ENCODE results near the gene MELK.

Gene MELK

DNA sequence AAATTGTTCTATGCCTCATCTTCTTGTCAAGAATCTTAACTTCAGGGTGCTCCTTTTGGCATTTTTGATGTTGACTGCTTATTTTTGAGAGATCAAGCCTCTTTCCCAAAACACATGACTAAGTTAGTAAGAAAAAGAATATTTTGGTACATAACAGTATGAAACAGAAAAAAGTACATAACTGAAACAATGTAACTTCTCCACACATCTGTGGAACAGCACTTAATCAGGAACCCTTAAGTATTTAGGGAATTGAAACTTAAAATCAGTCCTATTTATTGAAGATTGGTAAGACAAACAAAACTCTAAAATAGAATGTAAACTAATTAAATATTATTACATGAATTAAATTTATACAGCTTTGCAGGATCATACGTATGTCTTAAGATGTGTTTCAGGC is 103.4 kb downstream of the MELK start:
- Histone ChIP-seq H3K27me3 (no peaks in the 10 kb centered on the region), H3K4me2 (peak overlapping the region in 2 of 11 experiments; percentile 13 to 30; a peak in 2 of 22 replicates), H3K9ac (no peak overlapping the region), H3K27ac (no peak overlapping the region), H3K9me3 (replicated peaks in 1 of 11) (peaks cover under 1 to 15% (median 6%) of the 10 kb centered on the region in 11 experiments; a peak in 21 of 22 replicates), H3K4me3 (no peak overlapping the region), H4K20me1 (no peaks in the 10 kb centered on the region), H3K36me3 (peaks cover 18 to 98% (median 80%) of the 10 kb centered on the region in 11 experiments), H3K4me1 (peaks cover 0 to 14% (median 0%) of the 10 kb centered on the region in 10 experiments; a peak in 5 of 20 replicates)
- no peak for TF ChIP-seq Cebpa-rat (IDR thresholded peaks at IDR 0.05)

DNA sequence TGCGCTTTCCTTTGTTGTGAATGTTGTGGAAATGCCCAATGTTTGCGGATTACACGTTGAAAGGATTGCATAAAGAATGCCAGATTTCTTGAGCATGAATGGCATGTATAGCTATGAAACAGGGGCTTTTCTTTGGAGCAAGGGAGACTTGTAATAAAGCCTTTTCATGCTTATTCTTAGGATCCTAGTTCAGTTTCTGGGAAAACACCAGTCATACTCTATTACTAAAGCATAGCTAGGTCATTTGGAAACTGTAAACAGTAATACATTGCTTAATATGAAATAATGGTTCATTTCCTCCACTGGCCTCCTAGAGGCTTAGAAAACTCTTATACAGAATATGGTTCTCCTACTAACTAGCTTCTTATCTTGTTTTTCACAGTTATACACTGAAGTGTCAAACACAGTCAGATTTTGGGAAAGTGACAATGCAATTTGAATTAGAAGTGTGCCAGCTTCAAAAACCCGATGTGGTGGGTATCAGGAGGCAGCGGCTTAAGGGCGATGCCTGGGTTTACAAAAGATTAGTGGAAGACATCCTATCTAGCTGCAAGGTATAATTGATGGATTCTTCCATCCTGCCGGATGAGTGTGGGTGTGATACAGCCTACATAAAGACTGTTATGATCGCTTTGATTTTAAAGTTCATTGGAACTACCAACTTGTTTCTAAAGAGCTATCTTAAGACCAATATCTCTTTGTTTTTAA is 104.2 kb downstream of the MELK start:
- no peak for TF ChIP-seq Cebpa-rat (IDR thresholded peaks at IDR 0.05)
- peaks cover 9 to 24% (median 14%) of the 10 kb centered on the region in 11 experiments for H3K9me3 ChIP-seq (replicated peaks in 1 of 11)
- H3K4me3 ChIP-seq = no peak overlapping the region
- no peaks in the 10 kb centered on the region for H3K27me3 ChIP-seq
- no peak overlapping the region for H3K27ac ChIP-seq
- H3K4me2 ChIP-seq = 0 out of 22 replicates have a peak overlapping the region, but pooled peaks of 1 of the 11 experiments have one; percentile 12
- H4K20me1 ChIP-seq = no peaks in the 10 kb centered on the region
- H3K4me1 ChIP-seq = peaks cover 0 to 14% (median 0%) of the 10 kb centered on the region in 10 experiments; a peak in 5 of 20 replicates
- peaks cover 18 to 98% (median 80%) of the 10 kb centered on the region in 11 experiments for H3K36me3 ChIP-seq
- H3K9ac ChIP-seq = no peak overlapping the region

DNA sequence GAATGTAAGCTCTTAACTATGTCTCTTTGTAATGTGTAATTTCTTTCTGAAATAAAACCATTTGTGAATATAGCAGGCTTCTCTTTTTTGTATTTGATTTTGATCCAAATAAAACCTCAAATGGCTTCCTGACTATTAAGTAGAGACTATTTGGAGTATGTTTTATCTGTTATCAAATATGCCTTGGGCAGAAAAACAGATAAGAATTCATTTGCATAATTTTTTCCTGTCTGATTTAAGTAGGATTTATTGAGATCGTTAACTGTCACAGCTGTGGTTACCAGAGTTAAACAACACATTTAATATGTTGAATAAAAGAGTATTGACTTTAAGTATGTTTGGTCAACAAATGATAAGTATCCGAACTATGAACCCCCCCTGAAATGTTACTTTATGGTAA is 104.9 kb downstream of the MELK start:
- Histone ChIP-seq H3K4me3 (no peak overlapping the region), H4K20me1 (no peaks in the 10 kb centered on the region), H3K9ac (no peak overlapping the region), H3K9me3 (replicated peaks in 1 of 11) (peaks cover 12 to 29% (median 19%) of the 10 kb centered on the region in 11 experiments), H3K4me2 (no peak overlapping the region), H3K27ac (no peak overlapping the region), H3K36me3 (peaks cover 20 to 95% (median 75%) of the 10 kb centered on the region in 11 experiments), H3K27me3 (no peaks in the 10 kb centered on the region), H3K4me1 (peaks cover 0 to 14% (median 0%) of the 10 kb centered on the region in 10 experiments; a peak in 5 of 20 replicates)
- no peak for TF ChIP-seq Cebpa-rat (IDR thresholded peaks at IDR 0.05)

DNA sequence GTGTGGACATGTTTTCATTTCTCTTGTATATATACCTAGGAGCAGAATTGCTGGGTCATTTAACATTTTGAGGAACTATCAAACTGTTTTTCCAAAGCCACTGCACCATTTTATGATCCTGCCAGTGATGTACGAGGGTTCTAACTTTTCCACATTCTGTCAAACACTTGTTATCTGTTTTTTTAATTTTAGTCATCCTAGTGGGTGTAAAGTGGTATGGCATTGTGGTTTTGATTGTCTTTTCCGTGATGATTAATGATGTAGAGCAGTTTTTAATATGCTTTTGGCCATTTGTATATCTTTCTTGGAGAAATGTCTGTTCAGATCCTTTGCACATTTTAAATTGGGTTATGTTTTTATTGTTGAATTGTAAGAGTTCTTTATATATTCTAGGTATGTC is 107.0 kb downstream of the MELK start:
- no peaks in the 10 kb centered on the region for H3K27me3 ChIP-seq
- peaks cover 15 to 74% (median 54%) of the 10 kb centered on the region in 11 experiments for H3K36me3 ChIP-seq
- no peak overlapping the region for H3K4me2 ChIP-seq
- peaks cover 12 to 39% (median 21%) of the 10 kb centered on the region in 11 experiments for H3K9me3 ChIP-seq (replicated peaks in 1 of 11)
- no peak overlapping the region for H3K4me3 ChIP-seq
- no peaks in the 10 kb centered on the region for H4K20me1 ChIP-seq
- H3K9ac ChIP-seq = no peak overlapping the region
- no peak for TF ChIP-seq Cebpa-rat (IDR thresholded peaks at IDR 0.05)
- H3K4me1 ChIP-seq = peaks cover 0 to 14% (median 0%) of the 10 kb centered on the region in 10 experiments; a peak in 5 of 20 replicates
- H3K27ac ChIP-seq = no peak overlapping the region

DNA sequence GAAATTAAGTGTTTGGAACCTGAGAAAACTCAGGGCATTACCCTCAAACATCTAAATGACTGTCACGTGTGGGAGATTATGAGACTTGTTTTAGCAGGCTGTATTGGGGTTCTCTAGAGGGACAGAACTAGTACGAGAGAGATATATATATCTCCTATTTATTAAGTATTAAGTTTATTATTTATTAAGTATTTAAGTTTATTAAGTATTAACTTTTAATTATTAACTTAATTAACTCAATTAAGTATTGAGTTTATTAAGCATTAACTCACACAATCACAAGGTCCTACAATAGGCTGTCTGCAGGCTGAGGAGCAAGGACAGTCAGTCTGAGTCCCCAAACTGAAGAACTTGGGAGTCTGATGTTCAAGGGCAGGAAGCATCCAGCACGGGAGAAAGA is 113.8 kb downstream of the MELK start:
- peaks cover 7 to 26% (median 13%) of the 10 kb centered on the region in 11 experiments for H3K9me3 ChIP-seq (replicated peaks in 1 of 11)
- H3K4me1 ChIP-seq = peaks cover 0 to 10% (median 7%) of the 10 kb centered on the region in 10 experiments; a peak in 9 of 20 replicates
- H3K27ac ChIP-seq = no peak overlapping the region
- H3K36me3 ChIP-seq = peaks cover 2 to 13% (median 7%) of the 10 kb centered on the region in 11 experiments; a peak in 16 of 22 replicates
- H3K9ac ChIP-seq = no peak overlapping the region
- no peak for TF ChIP-seq Cebpa-rat (IDR thresholded peaks at IDR 0.05)
- no peak overlapping the region for H3K4me3 ChIP-seq
- no peak overlapping the region for H3K4me2 ChIP-seq
- H3K27me3 ChIP-seq = no peaks in the 10 kb centered on the region
- H4K20me1 ChIP-seq = no peaks in the 10 kb centered on the region

DNA sequence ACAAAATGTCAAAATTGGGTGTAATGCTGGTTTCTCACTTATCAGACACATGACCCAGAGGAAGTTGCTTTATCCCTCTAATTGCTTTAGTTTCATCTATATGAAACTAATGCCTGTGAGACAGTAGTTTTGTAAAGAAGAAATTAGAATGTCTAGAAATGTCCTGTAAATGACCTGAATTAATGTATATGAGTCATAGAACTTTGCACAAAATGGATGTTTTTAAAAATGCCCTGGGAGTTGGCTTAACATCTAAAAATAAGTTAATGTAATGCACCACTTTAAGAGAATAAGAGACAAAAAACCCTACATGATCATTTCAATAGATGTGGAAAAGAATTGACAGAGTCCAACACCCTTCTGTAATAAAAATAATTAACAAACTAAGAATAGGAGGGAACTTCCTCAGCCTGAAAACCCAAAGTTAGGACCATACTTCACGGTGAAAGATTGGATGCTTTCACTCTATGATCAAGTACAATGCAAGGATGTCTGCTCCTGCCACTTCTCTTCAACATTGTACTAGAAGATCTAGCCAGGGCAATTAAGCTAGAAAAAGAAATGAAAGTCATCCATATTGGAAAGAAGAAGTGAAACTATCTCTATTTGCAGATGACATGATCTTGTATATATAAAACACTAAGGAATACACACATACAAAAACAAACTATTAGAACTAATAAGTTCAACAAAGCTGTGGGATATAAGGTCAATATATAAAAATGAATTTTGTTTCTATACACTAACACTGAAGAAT is 117.9 kb downstream of the MELK start:
- no peaks in the 10 kb centered on the region for H3K27me3 ChIP-seq
- H3K36me3 ChIP-seq = no peaks in the 10 kb centered on the region
- H3K4me3 ChIP-seq = no peak overlapping the region
- H3K4me1 ChIP-seq = peaks cover 0 to 10% (median 7%) of the 10 kb centered on the region in 10 experiments; a peak in 9 of 20 replicates
- H3K9me3 ChIP-seq (replicated peaks in 1 of 11) = 0 out of 22 replicates have a peak, but pooled peaks cover 0 to 5% (median 0%) of the 10 kb centered on the region in 11 experiments
- no peak for TF ChIP-seq Cebpa-rat (IDR thresholded peaks at IDR 0.05)
- H3K4me2 ChIP-seq = peak overlapping the region in 5 of 11 experiments; percentile 15 to 44 (median 20); a peak in 6 of 22 replicates
- H4K20me1 ChIP-seq = no peaks in the 10 kb centered on the region
- H3K9ac ChIP-seq = no peak overlapping the region
- no peak overlapping the region for H3K27ac ChIP-seq

DNA sequence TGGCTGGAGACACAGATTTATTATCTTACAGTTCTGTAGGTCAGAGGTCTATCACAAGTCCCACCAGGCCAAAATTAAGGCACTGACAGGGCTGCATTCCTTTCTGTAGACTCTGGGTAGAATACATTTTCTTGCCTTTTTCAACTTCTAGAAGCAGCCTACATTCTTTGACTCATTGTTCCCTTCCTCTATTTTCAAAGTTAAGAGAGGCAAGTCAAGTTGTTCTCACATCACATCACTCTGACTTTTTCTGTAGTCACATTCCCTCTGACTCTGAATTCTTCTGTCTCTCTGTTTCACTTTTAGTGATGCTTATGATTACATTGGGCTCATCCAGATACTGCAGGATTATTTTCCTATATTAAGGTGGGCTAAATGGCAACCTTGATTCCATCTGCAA is 119.0 kb downstream of the MELK start:
- peaks cover 0 to 10% (median 7%) of the 10 kb centered on the region in 10 experiments; a peak in 9 of 20 replicates for H3K4me1 ChIP-seq
- no peak overlapping the region for H3K4me3 ChIP-seq
- H3K4me2 ChIP-seq = no peak overlapping the region
- H3K9me3 ChIP-seq (replicated peaks in 1 of 11) = peaks cover 0 to 5% (median 0%) of the 10 kb centered on the region in 11 experiments; a peak in 1 of 22 replicates
- TF ChIP-seq Cebpa-rat (IDR thresholded peaks at IDR 0.05) = no peak
- no peak overlapping the region for H3K27ac ChIP-seq
- no peak overlapping the region for H3K9ac ChIP-seq
- no peaks in the 10 kb centered on the region for H4K20me1 ChIP-seq
- no peaks in the 10 kb centered on the region for H3K36me3 ChIP-seq
- no peaks in the 10 kb centered on the region for H3K27me3 ChIP-seq

DNA sequence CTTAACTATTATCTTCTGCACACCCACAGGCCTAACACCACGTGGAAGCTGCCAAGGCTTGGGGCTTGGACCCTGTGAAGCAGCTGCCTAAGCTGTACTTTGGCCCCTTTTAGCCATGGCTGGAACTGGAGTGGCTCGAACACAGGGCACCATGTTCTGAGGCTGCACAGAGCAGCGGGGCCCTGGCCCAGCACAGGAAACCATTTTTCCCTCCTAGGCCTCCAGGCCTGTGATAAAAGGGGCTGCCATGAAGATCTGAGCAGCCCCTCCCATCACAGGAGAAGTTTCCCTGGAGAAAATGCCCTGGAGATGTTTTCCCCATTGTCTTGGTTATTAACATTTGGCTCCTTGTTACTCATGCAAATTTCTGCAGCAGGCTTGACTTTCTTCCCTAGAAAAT is 126.3 kb downstream of the MELK start:
- Histone ChIP-seq H3K4me3 (peak overlapping the region in 3 of 10 experiments; percentile 21 to 29 (median 21); a peak in 2 of 20 replicates), H3K27ac (no peak overlapping the region), H3K4me2 (no peak overlapping the region), H4K20me1 (no peaks in the 10 kb centered on the region), H3K27me3 (no peaks in the 10 kb centered on the region; a peak in 1 of 22 replicates), H3K9me3 (replicated peaks in 1 of 11) (peaks cover 34 to 44% (median 41%) of the 10 kb centered on the region in 11 experiments), H3K36me3 (peaks cover 0 to 8% (median 0%) of the 10 kb centered on the region in 11 experiments; a peak in 1 of 22 replicates), H3K9ac (no peak overlapping the region), H3K4me1 (no peaks in the 10 kb centered on the region)
- no peak for TF ChIP-seq Cebpa-rat (IDR thresholded peaks at IDR 0.05)

DNA sequence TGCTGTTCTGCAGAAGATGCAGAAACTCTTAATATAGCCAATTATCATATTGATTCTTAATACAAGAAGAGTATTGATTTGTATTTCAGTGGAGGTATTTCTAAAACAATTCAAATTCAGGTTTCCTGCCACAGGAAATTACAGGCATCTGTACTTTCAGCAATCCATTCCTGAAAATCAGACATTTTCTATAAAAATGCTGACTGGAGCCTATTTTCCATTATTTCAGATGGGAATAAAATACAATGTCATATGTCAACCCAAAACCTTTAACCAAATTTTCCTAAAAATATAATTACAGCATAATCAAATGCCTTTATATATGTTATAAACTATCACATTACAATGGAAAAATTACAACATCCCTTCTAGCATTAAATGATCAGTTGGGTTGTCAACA is 131.5 kb downstream of the MELK start:
- no peak overlapping the region for H3K27ac ChIP-seq
- H4K20me1 ChIP-seq = no peaks in the 10 kb centered on the region
- 0 out of 22 replicates have a peak, but pooled peaks cover 0 to under 1% (median 0%) of the 10 kb centered on the region in 11 experiments for H3K36me3 ChIP-seq
- no peak overlapping the region for H3K9ac ChIP-seq
- peaks cover 15 to 22% (median 18%) of the 10 kb centered on the region in 11 experiments for H3K9me3 ChIP-seq (replicated peaks in 1 of 11)
- no peak for TF ChIP-seq Cebpa-rat (IDR thresholded peaks at IDR 0.05)
- H3K4me2 ChIP-seq = 0 out of 22 replicates have a peak overlapping the region, but pooled peaks of 1 of the 11 experiments have one; percentile 10
- H3K27me3 ChIP-seq = no peaks in the 10 kb centered on the region
- no peak overlapping the region for H3K4me3 ChIP-seq
- H3K4me1 ChIP-seq = no peaks in the 10 kb centered on the region

All from BLaER1 treated with 17β-estradiol and CSF1 and Interleukin-3, amounts not matched to agents 10 nM and 100 nM (cell line).